Hepatocyte (in vitro differentiated cells): ENCODE measurements around the gene RIMBP2.

Experiments
- CTCF ChIP-seq: fragments of 200-600 bp; sonication (generic); IDR thresholded peaks from 2 replicates; pipeline ENCODE4 v1.5.1; 2016; ENCODE audit warnings: antibody characterized with exemption, mild to moderate bottlenecking; ENCODE audit not compliant: poor library complexity
- EZH2 ChIP-seq: fragments of 200-600 bp; sonication (generic); IDR thresholded peaks from 2 replicates; pipeline ENCODE4 v1.6.1; 2016; ENCODE audit warnings: antibody characterized with exemption, mild to moderate bottlenecking, borderline replicate concordance
- EZH2phosphoT487 ChIP-seq: fragments of 200-600 bp; sonication (generic); IDR thresholded peaks from one replicate; pipeline ENCODE4 v1.6.1; 2018; ENCODE audit warnings: antibody characterized with exemption, mild to moderate bottlenecking, low read depth, moderate library complexity; ENCODE audit not compliant: unreplicated experiment, severe bottlenecking

GRCh38 chr12:130351326-130351725 is 364.8 kb downstream of the RIMBP2 start:
- TF ChIP-seq CTCF (no peak), EZH2phosphoT487 (no peak), EZH2 (no peak)
